Osteoblast (primary cell): Measurements from ENCODE around the gene MCRIP2. TPM values are rescaled to one million over a fixed set of nuclear protein-coding genes. Genes with fewer than 3 reads are reported as not detected.

ENCODE experiments used
- DNase-seq: peaks from one replicate; pipeline ENCODE4 v3.0.0; 2011; ENCODE audit warnings: low spot score, mixed read lengths; ENCODE audit not compliant: insufficient read length; ENCODE audit errors: missing footprints
- H2AFZ ChIP-seq: 2 replicates; pipeline ENCODE4 v1.6.0; 2011; ENCODE audit warnings: mild to moderate bottlenecking, low read length
- H3K27ac ChIP-seq: 2 replicates; pipeline ENCODE4 v1.5.1; 2011; ENCODE audit warnings: mild to moderate bottlenecking, low read depth, low read length, moderate library complexity
- H3K27me3 ChIP-seq: 2 replicates; pipeline ENCODE4 v1.6.0; 2012; ENCODE audit warnings: mild to moderate bottlenecking, control low read depth, inconsistent platforms, low read length, moderate library complexity; ENCODE audit not compliant: insufficient read depth
- H3K36me3 ChIP-seq: 2 replicates; pipeline ENCODE4 v1.5.1; 2011; ENCODE audit warnings: mild to moderate bottlenecking, low read length, control low read depth, moderate library complexity; ENCODE audit not compliant: insufficient read depth
- H3K4me1 ChIP-seq: 2 replicates; pipeline ENCODE4 v1.5.1; 2011; ENCODE audit warnings: mild to moderate bottlenecking, low read length, control low read depth, moderate library complexity; ENCODE audit not compliant: insufficient read depth
- H3K4me2 ChIP-seq: 2 replicates; pipeline ENCODE4 v1.6.0; 2011; ENCODE audit warnings: mild to moderate bottlenecking, low read length; ENCODE audit not compliant: insufficient read depth
- H3K4me3 ChIP-seq: fragments of 200-600 bp; sonication (generic); 3 replicates; pipeline ENCODE4 v1.5.1; 2012; ENCODE audit warnings: mild to moderate bottlenecking, low read length, inconsistent platforms; ENCODE audit not compliant: insufficient read depth
- H3K79me2 ChIP-seq: 2 replicates; pipeline ENCODE4 v1.6.0; 2012; ENCODE audit warnings: mild to moderate bottlenecking, low read length, control low read depth, inconsistent platforms; ENCODE audit not compliant: insufficient read depth
- H3K9me3 ChIP-seq: 2 replicates; pipeline ENCODE4 v1.5.1; 2011; ENCODE audit warnings: low read depth, low read length, control low read depth
- H4K20me1 ChIP-seq: 2 replicates; pipeline ENCODE4 v1.6.0; 2012; ENCODE audit warnings: mild to moderate bottlenecking, low read length, control low read depth; ENCODE audit not compliant: insufficient read depth
- total RNA-seq: library from RNA; depleted of rRNA; stranded (reverse); fragments of >200 nt; gene quantifications from 2 replicates; pipeline ENCODE4 v1.2.3, GENCODE V29; 2012
- TF ChIP-seq, protein P1 (sequence below): IDR thresholded peaks from 2 replicates; pipeline ENCODE4 v1.5.1; 2011; ENCODE audit warnings: mild to moderate bottlenecking, low read depth, low read length, moderate library complexity; ENCODE audit errors: extremely low read depth

The MCRIP2 gene
- total RNA-seq, 1 donor, result 20.3 TPM

DNA sequence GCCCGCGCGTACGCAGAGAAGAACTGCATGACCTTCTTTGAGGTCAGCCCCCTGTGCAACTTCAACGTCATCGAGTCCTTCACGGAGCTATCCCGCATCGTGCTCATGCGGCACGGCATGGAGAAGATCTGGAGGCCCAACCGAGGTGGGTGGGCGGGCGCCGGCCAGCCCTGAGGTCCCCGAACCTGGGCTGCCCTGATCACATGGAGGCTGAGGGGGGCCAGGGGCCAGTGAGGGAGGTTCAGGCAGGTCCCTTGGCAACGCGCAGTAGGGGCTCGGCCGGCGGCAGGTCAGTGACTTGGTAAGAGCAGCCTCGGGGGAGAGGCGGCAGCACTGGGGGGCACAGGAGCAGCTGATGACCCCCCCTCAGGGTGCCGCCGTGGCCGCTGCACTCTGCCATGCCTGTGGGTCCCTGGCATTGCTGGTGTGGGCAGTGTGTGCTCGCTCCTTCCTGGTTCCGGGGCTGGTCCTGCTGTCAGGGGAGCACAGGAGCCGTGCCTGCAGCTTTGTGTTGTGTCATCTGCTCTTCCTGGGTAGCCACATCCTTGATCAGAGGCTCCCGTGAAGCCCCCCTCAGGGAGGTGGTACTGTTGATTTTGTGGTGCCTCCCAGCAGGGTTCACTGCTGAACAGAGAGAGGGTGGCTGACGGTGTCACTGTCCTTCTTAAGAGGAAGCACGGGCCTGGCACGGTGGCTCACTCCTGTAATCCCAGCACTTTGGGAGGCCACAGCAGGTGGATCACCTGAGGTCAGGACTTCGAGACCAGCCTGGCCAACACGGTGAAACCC is 15.5 kb upstream of the MCRIP2 start:
- Histone ChIP-seq H3K4me2 (no peak overlapping the region), H3K27ac (peak overlapping the region; percentile 72), H3K36me3 (no peaks in the 10 kb centered on the region), H2AFZ (no peak overlapping the region), H3K27me3 (no peaks in the 10 kb centered on the region), H3K4me3 (no peak overlapping the region), H4K20me1 (peaks cover 13% of the 10 kb centered on the region), H3K4me1 (peaks cover 13% of the 10 kb centered on the region), H3K9me3 (no peaks in the 10 kb centered on the region), H3K79me2 (peaks cover 7% of the 10 kb centered on the region)
- TF ChIP-seq, protein P1, sequence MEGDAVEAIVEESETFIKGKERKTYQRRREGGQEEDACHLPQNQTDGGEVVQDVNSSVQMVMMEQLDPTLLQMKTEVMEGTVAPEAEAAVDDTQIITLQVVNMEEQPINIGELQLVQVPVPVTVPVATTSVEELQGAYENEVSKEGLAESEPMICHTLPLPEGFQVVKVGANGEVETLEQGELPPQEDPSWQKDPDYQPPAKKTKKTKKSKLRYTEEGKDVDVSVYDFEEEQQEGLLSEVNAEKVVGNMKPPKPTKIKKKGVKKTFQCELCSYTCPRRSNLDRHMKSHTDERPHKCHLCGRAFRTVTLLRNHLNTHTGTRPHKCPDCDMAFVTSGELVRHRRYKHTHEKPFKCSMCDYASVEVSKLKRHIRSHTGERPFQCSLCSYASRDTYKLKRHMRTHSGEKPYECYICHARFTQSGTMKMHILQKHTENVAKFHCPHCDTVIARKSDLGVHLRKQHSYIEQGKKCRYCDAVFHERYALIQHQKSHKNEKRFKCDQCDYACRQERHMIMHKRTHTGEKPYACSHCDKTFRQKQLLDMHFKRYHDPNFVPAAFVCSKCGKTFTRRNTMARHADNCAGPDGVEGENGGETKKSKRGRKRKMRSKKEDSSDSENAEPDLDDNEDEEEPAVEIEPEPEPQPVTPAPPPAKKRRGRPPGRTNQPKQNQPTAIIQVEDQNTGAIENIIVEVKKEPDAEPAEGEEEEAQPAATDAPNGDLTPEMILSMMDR, result no peak
- DNase-seq, result peak; percentile 89

DNA sequence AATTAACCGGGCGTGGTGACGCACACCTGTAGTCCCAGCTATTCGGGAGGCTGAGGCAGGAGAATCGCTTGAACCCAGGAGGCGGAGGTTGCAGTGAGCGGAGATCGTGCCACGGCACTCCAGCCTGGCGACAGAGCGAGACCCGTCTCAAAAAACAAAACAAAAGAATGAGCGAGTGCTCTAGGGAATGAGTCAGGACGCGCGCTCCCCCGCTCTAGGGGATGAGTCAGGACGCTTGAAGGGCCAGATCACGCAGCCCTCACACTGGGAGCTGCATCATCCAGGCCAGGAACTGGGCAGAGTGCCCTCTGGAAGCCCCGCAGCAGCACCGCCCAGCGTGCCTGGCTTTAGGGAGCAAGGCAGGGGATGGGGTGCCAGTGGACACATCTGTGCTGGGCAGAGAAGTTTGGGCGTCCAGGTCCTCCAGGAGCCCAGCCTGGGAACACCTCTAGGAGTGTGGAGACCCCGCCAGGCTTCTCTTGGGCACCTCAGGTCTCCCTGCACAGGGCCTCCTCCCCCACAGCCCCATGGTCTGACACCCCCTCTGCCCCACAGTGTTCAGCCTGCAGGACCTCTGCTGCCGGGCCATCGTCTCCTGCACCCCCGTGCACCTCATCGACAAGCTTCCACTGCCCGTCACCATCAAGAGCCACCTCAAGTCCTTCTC is 14.7 kb upstream of the MCRIP2 start:
- Histone ChIP-seq H3K27ac (peak overlapping the region; percentile 72), H2AFZ (no peak overlapping the region), H3K79me2 (peaks cover 3% of the 10 kb centered on the region), H3K4me1 (peaks cover 13% of the 10 kb centered on the region), H3K36me3 (no peaks in the 10 kb centered on the region), H3K27me3 (no peaks in the 10 kb centered on the region), H3K4me3 (no peak overlapping the region), H3K4me2 (peak overlapping the region; percentile 45), H3K9me3 (no peaks in the 10 kb centered on the region), H4K20me1 (peaks cover 6% of the 10 kb centered on the region)
- DNase-seq, result peak; percentile 100
- TF ChIP-seq, protein P1, result no peak

DNA sequence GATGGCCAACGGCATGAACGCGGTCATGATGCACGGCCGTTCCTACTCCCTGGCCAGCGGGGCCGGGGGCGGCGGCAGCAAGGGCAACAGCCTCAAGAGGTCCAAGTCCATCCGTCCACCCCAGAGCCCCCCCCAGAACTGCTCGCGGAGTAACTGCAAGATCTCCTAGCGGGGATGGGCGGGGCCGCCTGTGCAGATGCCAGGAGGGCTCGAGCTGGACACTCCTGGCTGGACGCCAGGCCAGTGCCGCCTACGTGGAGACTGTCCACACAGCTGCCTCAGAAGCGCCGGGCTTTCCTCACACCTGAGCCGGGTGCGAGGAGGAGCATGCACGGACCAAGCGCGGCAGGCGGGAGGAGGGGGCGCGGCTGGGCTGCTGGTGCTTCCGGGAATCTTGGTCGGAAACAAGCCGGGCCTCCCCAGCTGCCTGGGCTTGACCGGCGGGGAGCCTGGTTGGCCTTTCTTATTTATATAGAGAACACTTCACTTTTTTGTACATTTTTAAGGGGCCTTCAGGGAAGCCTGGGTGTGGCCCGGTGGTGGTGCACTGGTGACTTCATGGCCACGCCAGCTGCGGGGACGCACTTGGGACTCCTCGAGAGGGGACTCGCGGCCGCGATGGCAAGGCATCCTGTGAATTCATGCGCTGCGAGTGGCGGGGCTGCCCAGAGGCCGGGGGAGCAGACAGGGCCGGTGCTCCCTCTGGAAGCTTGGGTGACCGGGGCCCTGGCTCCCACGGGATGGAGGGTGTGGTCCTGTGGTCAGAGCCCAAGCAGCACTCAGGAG is 14.0 kb upstream of the MCRIP2 start:
- Histone ChIP-seq H3K9me3 (no peaks in the 10 kb centered on the region), H3K4me2 (no peak overlapping the region), H3K36me3 (no peaks in the 10 kb centered on the region), H3K4me3 (no peak overlapping the region), H3K27ac (peak overlapping the region; percentile 72), H3K4me1 (peaks cover 13% of the 10 kb centered on the region), H3K27me3 (no peaks in the 10 kb centered on the region), H2AFZ (no peak overlapping the region), H4K20me1 (peaks cover 6% of the 10 kb centered on the region), H3K79me2 (no peaks in the 10 kb centered on the region)
- TF ChIP-seq, protein P1, result no peak
- peak; percentile 65 for DNase-seq
